ENCODE results near the gene OR6C65.

OR6C65 gene

DNA sequence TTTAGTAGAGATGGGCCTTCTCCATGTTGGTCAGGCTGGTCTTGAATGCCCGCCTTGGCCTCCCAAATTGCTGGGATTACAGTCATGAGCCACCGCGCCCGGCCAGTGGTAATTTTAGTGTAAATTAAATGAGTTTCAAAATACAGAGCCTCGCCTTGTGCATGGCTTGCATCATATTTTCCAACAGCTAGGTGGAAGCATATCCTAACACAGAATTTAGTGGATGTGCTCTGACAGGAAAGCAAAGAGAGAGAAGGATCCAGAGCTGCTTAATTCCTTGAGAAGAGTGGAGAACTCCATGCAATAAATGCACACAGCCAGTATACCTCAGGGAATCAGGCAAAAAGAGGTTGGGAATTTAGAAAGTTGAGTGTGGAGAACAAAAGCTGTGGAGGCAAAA lies 46.0 kb downstream of the OR6C65 start:
- Histone ChIP-seq H3K4me1 (ENCODE audit: control insufficient read depth, insufficient read depth, low read length) (no peaks in the 10 kb centered on the region), H3K4me3 (ENCODE audit: low read depth, low read length) (no peak overlapping the region), H3K36me3 (ENCODE audit: control insufficient read depth, insufficient read depth, low read length) (no peaks in the 10 kb centered on the region), H3K9ac (ENCODE audit: low read depth, low read length) (no peak overlapping the region), H3K9me3 (ENCODE audit: control insufficient read depth, insufficient read depth, low read length) (0 out of 2 replicates have a peak, but pooled peaks cover 4% of the 10 kb centered on the region), H3K27me3 (ENCODE audit: control insufficient read depth, insufficient read depth, low read length) (no peaks in the 10 kb centered on the region), H3K27ac (ENCODE audit: low read depth, low read length) (no peak overlapping the region)

DNA sequence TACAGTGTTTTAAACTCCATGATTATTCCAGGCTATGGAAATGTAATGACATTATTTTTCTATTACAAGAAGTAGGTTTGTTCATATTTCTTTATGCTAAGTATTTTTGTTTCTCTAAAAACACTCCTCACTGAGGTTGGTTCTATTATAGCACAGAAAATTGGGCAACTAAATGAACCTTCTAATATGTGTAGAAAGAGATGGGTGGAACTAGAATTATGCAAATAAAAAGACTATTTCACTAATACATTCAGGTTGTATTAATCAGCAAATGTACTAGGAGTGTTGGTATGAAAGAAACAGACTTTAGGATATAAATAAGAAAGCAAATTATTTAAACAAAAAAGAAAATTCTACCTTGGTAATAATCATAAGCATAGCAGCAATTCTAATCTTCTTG lies 48.5 kb downstream of the OR6C65 start:
- H3K27ac ChIP-seq (ENCODE audit: low read depth, low read length), result no peak overlapping the region
- H3K4me1 ChIP-seq (ENCODE audit: control insufficient read depth, insufficient read depth, low read length), result no peaks in the 10 kb centered on the region
- no peak overlapping the region for H3K4me3 ChIP-seq (ENCODE audit: low read depth, low read length)
- no peak overlapping the region for H3K9ac ChIP-seq (ENCODE audit: low read depth, low read length)
- no peaks in the 10 kb centered on the region for H3K9me3 ChIP-seq (ENCODE audit: control insufficient read depth, insufficient read depth, low read length)
- no peaks in the 10 kb centered on the region for H3K36me3 ChIP-seq (ENCODE audit: control insufficient read depth, insufficient read depth, low read length)
- H3K27me3 ChIP-seq (ENCODE audit: control insufficient read depth, insufficient read depth, low read length), result no peaks in the 10 kb centered on the region

Measured in HUES48 (cell line).